ENCODE measurements around the gene CEMP1.

Gene CEMP1

DNA sequence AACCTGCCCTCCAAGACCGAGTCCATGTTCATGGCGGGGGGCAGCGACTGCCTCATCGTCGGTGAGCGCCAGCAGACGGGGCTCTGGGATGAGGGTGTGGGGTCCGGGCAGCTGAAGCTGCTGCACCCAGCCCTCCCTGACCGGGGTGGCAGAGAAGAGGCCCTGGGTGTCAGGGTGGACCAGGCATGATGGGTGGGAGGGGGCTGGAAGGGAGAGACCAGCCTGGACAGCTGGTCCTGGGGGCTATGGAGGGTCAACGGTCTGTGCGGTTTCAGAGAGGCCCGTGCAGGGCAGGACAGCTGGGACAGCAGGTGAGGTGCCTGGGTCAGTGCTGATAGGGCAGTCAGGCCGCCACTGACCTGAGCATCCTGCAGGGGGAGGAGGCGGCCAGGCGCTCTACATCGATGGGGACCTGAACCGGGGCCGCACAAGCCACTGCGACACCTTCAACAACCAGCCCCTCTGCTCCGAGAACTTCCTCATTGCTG, 30.7 kb downstream of the CEMP1 start:
- no peak for DNase-seq

DNA sequence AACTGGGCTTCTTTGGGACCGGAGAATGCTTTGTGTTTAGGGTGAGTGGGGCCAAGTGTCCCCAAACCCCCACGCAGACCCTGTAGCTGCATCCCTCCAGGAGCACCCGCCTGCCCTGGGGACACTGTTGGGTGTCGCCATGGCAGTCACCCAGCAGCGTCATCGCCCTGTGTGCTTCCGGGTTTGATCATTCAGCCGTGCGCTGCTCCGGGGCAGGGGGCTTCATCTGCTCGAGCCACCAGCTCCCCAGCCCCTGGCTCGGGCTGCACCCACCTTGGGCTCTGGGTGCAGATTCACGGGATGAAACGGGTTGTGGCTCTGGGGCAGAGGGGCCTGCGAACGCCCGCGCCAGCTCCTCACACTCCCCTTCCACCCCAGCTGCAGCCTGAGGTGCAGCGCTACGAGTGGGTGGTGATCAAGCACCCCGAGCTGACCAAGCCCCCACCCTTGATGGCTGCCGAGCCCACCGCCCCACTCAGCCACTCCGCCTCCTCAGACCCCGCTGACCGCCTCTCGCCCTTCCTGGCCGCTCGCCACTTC, 31.2 kb downstream of the CEMP1 start:
- DNase-seq: no peak

DNA sequence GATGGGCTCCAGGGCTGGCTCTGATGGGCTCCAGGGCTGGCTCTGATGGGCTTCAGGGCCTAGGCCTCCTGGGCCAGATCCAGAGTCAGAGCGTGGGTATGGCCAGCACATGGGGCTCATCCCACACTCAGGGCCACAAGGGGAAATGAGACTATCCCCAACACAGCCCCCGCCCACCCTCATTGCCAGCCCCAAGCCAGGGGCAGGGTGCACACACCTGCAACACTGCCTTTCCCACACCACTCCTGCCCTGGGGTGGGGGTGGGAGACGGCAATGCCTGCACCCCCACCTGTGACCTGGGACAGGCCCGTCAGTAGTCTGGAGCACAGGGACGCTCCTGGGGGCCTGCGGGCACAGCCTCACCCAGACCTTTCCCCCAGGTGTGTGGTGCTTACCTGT, 31.8 kb downstream of the CEMP1 start:
- DNase-seq: no peak

DNA sequence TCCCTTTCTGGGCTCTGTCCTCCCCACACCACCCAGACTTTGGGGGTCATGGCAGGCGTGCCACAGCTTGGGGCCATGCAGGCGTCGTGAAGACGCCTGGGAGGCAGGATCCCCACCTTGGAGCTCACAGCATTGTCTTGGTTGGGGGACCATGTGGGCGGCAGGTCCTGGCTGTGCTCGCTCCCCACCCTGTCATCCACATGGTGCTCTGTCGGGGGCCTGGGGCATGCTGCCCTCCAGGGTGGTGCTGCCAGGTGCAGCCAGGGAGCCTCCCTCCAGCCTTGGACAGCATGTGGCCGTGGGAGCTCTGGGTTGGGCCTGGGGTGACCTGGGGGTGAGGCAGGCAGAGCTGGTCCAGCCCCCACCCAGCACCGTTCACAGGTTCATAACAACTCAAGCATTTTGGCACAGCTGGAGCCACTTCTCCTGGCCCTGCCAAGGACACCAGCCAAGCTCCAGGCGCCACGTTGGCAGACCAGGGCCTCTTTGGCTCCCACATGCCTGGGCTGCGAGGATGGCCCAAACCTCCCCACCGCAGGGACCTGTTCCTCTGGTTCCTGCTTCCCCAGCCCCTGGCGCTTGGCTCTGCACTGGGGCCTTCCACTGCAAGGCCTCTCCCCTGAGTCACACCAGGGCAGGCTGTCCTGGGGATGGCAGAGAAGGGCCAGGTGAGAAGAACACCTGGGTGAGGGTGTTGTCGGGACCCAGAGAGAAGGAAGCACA, 32.5 kb downstream of the CEMP1 start:
- DNase-seq: no peak

DNA sequence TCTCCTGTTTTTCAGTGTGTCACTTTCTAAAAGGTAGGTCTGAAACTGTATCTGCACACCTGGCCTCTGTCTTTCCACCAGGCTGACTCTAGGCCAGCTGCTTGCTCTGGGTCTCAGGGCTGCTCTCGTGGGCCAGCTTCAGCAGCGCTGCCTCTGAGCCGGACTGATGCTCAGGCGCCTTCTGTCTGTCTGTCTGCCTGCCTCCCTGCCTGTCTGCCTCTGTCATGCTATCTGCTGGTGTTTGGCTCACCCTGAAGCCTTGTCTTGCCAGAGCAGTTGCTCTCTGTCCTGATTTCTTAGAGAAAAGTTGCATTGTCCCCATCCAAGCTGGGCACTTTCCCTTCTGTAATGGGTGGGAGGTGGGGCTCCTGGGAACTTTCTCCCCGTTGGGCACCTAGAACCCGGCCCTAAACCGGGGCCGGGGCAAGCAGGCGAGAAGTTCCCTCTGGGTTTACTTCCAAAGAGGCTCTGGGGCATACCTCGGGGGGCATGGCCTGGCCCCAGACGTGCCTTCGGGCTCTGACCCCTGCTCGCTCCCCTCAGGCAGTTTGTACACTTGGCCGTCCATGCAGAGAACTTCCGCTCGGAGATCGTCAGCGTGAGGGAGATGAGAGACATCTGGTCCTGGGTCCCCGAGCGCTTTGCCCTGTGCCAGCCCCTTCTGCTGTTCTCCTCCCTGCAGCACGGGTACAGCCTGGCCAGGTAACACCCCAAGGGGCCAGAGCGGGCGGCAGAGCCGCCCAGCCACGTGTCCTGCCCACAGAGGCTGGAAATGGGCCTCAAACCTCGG, 33.3 kb downstream of the CEMP1 start:
- DNase-seq: no peak

DNA sequence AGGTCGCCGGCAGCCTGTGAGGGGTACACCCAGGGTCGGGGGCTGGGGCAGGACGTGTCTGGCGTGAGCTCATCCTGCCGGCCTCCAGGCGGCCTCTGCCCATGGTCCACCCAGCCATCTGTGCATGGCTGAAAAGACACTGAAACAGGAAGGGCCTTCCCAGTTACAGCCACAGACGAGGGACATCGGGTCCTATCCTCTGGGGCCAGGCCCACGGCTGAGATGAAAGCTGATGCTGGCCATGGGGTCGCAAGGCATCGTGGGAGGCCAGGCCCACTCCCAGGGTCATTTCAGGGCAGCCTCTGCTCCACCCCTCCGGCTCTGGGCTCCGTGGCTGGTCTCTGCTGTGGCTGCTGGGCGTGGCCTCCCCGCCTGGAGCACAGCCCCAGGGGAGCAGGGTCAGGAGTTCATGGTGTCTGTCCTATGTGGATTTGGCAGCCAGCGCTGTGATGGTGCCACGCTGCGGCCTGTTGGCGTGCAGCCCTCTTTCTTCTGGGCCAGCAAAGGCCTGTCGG, 34.0 kb downstream of the CEMP1 start:
- DNase-seq: no peak

DNA sequence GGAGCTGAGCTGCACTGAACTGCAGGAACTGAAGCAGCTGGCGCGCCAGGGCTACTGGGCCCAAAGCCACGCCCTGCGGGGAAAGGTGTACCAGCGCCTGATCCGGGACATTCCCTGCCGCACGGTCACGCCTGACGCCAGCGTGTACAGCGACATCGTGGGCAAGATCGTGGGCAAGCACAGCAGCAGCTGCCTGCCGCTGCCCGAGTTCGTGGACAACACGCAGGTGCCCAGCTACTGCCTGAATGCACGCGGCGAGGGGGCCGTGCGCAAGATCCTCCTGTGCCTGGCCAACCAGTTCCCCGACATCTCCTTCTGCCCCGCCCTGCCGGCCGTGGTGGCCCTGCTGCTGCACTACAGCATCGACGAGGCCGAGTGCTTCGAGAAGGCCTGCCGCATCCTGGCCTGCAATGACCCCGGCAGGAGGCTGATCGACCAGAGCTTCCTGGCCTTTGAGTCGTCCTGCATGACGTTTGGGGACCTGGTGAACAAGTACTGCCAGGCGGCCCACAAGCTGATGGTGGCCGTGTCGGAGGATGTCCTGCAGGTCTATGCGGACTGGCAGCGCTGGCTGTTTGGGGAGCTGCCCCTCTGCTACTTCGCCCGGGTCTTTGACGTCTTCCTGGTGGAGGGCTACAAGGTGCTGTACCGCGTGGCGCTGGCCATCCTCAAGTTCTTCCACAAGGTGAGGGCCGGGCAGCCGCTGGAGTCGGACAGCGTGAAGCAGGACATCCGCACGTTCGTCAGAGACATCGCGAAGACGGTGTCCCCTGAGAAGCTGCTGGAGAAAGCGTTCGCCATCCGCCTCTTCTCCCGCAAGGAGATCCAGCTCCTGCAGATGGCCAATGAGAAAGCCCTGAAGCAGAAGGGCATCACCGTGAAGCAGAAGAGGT, 34.7 kb downstream of the CEMP1 start:
- no peak for DNase-seq

DNA sequence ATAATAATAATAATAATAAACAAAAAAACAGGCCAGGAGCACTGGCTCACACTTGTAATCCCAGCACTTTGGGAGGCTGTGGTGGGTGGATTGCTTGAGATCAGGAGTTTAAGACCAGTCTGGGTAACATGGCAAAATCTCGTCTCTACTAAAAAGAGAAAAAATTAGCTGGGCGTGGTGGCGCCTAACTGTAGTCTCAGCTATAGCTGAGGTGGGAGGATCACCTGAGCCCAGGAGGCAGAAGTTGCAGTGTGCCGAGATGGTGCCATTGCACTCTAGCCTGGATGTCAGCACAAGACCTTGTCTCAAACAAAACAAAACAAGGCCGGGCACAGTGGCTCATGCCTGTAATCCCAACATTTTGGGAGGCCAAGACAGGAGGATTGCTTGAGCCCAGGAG, 36.2 kb downstream of the CEMP1 start:
- DNase-seq: no peak

DNA sequence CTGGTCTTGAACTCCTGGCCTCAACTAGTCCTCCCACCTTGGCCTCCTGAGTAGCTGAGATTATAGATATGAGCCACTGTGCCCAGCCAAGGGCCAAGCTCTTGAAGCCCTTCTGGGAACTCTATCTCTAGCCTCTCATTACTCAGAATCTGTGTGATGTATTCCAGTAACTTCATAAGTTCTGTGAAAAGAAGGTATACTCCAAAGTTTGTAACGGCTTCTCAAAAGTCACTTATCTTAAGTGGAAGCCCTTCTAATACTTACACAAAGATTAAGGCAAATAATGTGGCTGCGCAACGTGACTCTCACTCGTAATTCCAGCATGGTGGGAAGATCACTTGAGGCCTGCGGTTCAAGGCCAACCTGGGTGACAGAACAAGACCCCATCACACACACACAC, 36.6 kb downstream of the CEMP1 start:
- DNase-seq: no peak

DNA sequence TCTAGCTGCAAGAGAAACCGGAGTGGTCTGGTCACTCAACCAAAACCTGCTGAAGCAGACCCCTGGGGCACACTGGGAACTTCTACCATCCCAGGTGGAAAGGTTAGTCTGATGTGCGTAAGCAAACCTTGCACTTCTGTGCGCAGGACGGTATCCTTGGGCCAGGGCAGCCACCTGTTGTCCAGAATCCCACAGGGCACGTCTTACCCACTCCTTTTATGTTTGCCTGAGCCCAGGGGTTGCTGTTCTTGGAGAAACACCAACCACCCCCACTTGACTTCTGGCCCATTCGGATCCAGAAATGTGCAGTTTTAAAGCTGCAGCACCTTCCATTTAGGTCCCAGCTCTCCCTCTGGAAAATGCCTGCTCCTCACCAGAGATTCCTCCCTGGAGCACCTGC, 37.6 kb downstream of the CEMP1 start:
- DNase-seq: no peak

DNA sequence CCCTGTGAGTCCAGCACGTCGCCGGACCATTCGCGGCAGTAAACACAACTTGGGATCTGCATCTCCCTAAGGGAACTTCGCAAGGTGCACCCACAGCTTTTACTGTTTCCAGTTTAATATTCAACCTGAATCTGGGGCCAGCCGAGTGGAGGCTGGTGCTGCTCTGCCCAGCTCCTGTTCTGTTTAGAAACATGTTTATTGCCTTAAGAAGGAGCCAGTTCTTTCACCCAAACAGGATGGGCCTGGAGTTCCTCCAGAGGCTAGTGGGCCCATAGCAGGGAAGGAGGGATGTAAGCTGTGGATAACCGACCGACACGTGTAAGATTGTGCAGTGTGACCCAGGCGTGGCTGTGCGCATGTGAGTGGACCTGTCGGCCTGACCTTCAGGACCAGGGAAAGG, 38.9 kb downstream of the CEMP1 start:
- no peak for DNase-seq

DNA sequence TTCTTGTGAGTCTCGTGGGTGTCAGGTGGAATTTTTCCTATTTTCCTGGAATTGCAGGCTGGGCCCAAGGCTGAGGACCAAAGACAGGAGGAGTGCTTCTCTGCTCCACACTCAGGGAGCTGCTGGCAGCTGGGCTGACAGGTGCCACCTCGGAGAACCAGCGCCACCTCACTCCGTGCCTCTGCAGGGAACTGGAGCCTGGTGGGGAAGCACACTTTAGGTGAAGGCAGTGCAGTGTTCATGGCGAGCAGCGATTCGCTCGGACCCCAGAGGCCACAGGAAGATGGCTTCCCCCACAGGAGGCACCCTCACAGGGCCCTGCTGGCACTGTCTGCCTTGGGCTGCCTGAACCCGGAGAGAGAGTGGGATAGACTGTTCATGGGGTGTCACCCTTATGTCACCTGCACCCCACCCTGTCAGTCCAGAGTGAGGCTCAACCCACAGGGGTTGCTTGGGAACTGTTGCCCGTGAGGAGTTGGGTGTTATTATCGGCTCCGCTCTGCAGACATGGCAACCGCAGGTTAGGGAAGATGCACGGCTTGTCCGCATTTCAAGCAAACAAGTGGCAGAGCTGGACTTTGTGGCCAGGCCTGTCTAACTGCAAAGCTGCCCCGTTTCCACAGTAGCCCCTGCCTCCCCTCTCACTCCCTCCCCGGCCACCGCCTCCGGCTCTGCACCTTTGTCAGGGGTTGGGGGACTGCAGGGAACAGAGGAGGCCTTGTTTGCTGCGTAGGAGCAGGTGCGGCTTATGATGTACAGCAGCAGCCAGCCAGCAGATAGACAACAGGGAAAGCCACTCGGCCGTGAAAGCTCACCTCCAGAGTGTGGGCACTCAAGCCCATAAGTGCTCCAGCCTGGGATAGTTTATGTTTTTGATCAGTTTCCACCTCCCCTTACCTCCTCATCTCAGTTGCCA, 40.8 kb downstream of the CEMP1 start:
- DNase-seq: no peak

DNA sequence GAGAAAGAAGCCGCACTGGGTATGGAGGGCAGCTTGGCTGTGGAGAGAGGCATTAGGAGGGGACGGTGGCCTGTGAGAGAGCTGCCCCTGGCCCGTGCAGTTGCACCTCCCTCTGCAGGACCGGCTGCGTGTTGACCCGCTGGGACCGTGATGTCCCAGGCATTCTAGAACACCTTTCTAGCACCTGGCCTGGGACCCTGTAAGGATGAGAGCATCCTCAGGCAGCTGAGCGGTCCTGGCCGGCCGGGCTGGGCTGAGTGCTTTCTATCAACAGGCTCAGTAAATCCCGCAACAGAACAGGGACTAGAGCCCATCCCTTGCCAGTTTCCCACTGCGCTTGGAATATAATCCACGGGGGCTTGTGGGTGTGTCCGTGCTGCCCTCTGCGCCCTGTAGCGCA, 41.6 kb downstream of the CEMP1 start:
- DNase-seq: no peak

DNA sequence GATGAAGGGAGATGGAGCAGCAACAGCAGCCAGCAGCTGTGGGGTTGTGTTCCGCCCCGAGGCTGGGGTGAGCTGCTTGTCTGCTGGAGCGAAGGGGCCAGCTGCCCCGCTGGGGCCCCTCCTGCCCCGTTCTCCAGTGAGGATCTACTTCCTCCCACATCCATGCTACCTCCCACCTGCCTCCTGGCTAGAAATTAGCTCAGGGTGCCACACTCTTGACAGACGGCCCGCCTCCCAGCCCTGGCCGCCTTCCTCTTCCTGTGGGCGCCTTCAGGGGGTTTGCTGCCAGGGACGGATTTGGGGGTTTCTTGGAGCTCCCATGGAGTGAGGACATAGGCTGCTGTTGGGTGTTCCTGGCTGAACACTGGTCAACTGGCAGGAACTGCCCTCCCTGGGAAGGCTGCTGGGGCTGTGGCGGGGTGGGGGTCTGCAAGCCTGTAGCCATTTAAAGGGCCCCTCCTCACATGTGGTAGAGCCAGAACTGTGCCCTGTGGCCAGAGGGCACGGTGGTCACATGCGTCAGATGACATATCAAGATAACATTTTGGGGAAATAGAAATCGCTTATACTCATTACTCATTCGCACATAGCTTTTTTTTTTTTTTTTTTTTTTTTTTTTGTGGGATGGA, 43.2 kb downstream of the CEMP1 start:
- DNase-seq: no peak

DNA sequence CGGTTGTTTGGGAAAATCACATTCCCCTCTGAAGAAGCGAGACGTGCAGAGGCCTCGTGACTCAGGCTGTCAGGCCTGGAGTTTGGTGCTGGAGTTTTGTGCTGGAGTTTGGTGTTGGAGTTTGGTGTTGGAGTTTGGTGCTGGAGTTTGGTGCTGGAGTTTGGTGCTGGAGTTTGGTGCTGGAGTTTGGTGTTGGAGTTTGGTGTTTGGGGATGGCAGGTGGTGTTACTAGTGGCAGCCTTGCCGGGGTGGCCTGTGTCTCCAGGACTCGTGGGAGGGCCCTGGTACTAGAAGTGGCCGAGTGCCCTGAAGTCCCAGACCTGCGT, 43.7 kb downstream of the CEMP1 start:
- no peak for DNase-seq

DNA sequence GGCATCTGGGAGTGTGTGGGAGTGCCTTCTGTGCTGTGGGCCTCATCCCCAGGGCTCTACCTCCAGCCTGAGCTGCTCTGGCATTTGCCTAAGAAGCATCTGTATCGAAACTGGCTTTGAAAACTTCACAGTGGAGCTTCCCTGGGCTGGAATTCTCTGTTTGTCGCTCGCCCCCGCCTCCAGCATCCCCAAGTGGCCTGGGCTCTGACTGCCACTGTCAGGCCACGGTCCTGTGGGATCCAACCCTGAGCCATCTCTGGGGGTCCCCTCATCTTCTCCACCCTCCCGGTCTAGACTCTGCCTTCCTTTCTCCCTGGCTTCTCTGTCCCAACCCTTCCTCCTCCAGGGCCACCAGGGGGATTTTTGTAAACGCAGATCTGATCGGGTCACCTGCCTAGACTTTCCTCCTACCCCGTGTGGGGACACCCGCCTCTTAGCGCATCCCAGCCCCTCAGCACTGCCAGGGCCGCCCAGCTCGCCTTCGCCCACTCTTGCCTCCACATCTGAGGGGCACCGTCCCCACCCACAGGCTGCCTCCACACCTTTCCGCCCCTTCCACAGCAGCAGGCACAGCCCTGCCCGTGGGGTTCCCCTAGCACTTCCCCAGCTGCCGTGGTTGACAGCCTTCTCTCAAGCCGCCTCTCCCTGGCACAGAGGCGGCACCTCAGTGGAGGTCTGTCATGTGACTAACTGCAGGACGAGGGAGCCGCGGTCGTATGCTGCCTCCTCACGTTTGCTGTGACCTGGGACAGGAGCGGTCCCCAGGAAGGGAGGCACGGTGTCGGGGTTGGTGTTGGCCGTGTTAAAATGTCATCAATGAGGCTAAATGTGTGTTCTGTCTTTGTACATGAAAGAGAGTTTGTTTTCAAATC, 44.3 kb downstream of the CEMP1 start:
- no peak for DNase-seq

DNA sequence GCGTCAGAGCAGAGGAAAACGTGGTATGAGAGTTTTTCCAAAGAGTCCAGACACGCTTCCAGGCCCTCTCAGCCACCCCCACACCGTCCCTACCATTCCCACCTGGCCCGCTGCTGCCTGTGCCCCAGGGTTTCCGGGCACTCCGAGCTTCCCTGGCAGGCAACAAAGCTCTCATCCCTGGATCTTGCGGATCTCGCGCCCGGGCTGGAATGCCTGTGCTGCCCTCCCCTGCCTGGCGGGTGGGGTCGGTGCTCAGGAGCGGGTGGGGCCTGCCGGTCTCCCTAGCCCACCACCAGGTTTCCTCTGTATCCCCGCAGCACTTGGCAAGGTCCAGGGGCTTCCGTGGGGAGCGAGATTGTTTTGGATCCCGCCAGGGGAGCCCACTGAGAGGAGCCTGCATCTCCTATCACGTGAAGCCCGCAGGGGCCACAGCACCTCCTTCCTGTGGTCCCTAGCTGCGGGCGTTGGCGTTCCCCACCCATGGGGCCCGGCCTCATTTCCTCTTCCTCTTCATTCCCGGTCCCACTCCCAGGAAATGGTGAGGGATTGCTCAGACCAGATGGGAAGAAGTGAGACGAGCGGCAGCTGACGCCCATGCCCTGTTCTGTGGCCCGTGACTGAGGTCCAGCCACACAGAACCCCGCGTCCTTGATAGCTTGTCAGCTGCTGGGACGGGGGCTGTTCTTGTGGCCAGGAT, 45.2 kb downstream of the CEMP1 start:
- no peak for DNase-seq

DNA sequence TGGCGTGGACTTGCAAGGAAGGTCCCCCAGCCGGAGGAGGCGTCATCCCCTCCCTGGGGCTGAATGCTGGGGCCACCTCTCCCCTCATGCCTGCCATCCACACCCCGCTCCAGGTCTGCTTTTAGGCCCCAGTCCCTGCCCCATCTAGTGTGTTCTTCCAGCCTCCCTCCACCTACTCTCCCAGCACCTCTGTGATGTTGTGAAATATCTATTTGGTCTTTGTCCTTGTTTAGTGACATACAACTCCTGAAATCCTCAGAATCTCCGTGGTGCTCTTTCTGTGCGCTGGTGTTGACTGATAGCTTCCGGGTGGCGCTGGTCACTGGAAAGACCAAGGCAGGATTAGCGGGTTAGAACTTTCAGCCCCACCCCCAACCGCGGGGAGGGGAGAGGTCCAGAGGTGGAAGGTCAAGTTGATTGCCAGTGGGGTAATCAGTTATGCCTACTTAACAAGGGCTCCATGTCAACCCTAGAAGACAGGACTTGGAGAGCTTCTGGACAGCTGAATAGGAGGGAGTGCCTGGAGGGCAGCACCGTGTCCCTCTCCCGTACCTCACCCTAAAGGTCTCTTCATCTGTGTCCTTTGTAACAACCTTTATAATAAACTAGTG, 46.2 kb downstream of the CEMP1 start:
- DNase-seq: no peak
